Dedifferentiated amniotic fluid mesenchymal stem cell (primary cell): ENCODE measurements around the gene COX7A2.
A peak's percentile ranks its signal among the peaks of the same experiment; 100 is the strongest.

Experiments
- DNase-seq: peaks from one replicate; pipeline ENCODE4 v3.0.0-alpha.2; 2016; ENCODE audit errors: extremely low spot score

COX7A2 gene

DNA sequence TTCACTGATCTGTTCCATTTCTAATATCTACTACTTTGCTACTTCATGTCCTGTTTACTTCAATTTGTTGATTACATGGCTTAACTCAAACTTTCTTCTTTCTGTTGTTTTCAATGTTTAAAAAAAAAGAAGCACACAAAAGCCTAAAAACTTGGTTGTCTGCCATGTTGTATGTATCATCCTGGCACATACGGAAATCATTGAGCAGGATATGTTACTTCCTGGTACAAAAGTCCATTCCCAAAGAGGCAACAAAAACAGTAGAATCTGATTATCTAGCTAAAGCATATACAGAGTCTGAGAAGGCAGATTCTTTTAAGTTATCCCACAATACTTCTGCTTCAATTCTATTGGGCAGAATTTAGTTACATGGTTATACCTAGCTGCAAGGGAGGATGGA, 23.2 kb downstream of the COX7A2 start:
- no peak for DNase-seq

DNA sequence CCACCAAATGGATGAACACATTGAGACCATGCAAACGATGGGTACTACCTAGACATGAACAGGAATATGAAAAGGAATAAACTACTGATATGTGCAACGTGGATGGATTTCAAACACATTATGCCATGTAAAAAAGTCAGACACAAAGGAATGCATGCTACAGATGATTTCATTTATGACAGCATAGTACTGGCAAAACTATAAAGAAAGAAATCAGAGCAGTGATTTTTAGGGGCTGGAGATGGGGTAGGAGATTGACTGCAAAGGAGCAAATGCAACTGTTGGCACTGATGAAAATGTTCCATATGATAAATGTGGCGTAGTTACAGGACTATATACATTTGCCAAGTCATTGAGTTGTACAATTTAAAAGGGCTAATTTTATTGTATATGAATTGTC, 24.3 kb downstream of the COX7A2 start:
- DNase-seq: no peak

DNA sequence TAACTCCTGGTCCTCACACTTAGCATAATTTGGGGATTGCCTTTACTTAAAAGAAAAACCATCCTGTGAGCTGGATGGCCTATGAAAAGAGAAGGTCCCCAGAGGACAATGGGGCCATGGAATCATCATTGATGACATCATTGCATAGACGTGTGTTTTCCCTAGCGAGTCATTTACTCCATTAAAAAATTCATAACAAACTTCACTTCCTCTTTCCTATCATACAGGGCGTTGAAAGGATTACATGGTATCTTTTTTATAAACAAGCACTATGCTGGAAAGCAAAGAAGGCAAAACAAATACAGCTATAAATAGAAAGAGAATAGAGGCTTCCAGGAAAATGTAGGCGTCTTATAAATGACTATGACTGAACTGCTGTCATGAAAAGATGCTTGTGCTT, 26.4 kb downstream of the COX7A2 start:
- no peak for DNase-seq

DNA sequence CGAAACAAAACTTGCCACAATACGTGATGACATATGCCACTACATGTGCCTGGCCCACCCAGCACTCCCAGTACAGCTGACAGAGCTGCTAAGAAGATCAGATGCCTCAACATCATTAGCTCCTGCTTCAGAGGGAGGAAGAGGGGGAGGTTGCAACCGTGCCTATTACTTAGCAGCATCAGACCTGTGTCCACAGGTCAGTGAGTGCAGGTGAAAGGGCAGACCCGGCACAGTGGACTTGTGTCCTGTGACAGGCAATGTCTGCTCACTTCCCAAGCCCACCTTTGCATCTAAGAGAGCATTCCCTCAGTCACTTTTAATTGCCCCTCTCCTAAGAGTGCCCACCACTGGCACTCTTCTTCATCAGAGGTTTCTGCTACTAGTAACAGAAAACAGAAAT, 28.3 kb downstream of the COX7A2 start:
- no peak for DNase-seq

DNA sequence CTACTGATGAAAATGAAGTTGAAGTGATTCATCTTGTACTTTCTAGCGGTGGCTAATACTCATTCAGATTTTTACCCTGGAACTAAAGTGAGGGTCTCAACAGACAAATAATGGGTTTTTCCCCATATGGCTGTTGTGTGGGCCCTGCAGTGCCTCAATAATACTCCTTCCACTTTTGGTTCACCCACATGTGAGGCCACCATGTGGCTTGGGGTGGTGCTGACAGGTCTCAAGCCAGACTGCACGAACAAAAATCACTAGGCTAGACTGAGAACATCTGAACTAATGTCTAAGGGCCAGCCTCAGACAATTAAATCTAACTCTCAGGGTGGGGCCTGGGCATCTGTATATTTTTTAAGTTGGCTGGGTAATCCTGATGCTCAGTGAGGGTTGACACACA, 29.9 kb downstream of the COX7A2 start:
- DNase-seq: no peak

DNA sequence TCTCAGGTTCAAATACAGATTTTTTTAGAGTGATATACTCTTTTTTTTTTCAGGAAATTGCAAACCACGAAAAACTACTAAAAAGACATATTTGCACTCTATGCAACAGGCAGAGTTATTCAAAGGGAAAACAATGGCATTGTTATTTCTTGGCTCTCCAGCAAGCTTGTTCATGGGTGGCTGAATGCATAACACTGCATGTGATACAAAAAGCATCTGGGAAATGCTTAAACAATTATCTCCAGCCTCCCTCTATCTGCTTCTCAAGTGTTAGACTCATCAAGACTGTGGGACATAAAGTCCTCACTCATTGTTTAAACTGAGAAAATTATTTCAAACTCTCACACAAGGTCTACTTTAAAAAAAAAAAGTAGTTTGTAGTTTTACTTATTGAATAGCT, 30.5 kb downstream of the COX7A2 start:
- no peak for DNase-seq

DNA sequence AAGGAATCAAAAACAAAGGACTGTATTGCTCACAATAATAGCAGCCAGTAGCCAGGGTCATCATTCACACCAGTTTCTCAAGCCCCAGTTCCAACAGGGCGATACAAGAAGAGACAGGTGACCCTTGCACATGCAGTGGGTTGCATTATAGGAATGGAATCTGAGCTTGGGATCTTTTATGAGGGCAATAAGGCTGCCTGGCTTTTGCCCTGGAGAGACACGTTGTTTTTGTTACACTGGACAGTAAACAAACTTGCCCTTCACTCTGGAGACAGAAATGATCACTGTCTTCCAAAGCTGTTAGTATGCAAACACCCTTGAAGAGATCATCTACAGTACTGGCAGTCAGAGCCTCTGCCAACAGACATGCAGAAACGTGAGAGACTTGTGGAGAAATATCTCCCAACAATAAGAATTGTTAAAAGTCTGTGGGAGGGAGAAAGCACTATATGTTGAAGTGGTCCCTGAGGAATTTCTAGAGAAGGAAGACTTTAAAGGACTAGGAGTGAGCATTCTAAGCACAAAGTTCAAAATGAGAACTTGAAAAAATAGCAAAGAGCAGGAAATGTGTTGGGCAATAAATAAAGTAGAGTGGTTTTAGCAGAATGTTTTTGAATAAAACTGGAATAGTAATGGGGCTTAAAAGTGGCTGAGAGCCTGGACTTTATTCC, 31.5 kb downstream of the COX7A2 start:
- no peak for DNase-seq

DNA sequence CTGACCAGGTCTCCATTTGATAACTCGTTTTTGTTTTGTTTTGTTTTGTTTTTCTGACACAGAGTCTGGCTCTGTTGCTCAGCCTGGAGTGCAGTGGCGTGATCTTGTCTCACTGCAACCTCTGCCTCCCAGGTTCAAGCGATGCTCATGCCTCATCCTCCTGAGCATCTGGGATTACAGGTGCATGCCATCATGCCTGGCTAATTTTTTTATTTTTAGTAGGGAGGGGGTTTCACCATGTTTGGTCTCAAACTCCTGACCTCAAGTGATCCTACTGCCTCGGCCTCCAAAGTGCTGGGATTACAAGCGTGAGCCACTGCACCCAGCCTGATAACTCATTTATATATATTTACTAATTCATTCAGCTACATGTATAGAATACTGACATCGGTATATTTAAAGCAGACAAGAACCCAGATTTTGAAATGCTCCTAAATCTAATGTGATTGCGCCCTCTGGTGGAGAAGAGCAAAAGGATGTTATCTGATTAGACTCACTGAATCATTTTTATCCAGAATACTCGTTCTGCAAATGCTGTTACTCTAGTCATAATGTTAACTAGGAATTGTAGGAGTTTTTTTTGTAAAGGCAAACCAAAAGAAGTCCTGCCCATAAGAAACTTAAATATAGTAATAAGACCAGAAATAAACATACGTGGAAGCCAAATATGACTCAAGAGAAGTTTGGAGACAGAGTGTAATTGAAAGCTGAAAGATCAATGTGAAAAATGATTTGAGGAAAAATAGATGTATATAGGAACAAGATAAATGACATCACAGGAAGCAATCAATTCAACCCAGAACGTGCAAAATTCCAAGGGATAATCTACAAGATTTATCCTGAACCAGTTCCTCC, 32.5 kb downstream of the COX7A2 start:
- DNase-seq: peak; percentile 83

DNA sequence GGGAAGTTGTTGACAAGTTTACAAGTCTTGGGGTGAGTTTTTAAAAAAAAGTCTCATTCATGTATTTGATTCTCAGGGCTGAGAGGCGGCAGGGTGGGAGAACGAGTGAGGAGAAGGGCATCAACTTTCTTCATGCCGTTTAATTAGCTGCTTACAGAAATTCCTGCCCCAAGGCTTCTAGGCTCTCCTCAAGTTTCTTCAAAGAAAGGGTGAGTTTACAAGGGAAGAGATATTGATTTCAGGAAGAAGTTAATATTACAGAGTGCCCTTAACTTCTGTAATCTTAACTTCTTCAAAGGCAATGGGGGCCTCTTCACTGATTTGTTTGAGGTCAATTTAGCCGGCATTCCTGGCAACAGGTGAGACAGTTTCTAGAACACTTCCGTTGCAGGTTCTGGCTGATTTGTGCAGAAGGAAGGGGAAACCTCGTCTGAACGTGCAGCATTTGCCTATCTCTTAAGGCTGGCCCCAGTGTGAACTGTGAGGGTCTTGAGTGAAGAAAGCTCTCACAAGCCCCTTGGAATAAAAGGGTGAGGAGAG, 34.3 kb downstream of the COX7A2 start:
- DNase-seq: no peak

DNA sequence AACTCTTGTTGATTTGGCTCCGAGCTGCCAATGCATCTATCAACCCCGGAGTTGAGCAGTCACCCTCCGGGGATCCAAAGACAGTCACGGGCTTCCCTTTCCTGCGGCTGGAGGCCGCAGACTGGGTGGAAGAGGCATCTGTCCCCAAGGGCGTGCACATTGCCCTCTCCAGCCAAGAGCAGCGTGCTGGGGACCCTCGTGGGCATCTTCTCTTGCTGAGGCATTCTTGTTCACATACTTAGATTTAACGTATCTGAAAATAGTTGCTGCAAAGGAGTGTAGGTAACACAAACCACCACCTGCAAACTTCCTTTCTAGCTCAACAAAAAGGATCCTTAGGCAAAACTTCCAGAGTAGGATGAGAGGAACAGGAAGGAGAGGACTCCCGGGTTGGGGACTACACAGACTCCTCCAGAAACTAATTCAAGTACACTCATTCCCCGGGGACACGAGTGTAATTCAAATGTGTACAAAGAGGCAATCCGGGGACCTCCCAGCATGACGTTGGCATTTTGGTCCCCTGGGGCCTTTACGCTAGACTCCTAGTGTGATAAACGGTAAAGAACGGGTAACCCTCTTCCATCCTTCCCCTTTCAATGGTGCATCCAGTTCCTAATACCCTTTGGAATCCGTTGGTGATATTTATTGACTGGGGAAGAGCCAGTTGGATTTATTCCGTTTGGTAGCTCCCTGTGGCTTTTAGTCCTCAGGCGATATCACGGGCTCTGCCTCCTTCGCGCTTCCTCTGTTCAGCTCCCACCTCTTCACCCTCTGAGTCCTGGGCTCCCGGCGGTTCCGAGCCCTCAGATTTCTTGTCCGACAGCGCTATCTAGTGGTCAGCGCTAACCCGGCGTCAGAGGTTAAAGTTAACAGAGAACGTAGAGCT, 35.1 kb downstream of the COX7A2 start:
- DNase-seq: peak; percentile 80

DNA sequence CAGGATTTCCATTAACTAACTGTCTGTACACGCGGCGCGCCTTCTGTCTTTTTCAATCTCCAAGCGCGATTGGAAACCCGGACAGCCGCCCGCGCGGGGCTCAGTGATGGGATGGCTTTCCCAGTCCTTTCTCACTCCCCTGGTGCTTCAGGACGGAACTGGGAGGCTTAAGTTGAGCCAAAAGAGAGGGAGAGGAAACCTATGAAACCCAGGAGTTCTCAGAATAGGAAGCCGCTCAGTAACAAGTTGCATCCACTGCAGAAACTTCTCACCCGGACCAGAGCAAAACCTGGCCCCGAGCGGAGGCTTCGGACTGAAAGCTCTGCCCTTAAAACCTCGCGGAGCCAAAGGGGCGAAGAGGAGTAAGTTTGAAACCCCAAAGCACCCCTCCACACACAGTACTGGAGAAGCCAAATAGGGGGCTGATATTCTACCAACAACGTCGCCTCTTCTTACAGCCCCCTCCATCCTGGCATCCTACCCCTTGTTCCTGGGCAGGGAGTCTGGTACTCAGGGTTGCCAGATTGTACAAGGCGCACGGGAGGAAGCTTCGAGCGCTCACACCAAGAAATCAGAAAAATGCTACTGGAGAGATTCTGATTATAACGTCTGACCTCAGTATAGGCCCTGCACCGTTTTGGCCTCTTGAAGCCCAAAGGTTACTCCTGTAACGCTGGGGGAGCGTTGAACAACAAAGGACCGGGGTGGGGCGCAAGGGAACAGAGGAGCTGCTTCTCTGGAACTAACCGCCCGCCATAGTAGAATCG, 36.8 kb downstream of the COX7A2 start:
- no peak for DNase-seq

DNA sequence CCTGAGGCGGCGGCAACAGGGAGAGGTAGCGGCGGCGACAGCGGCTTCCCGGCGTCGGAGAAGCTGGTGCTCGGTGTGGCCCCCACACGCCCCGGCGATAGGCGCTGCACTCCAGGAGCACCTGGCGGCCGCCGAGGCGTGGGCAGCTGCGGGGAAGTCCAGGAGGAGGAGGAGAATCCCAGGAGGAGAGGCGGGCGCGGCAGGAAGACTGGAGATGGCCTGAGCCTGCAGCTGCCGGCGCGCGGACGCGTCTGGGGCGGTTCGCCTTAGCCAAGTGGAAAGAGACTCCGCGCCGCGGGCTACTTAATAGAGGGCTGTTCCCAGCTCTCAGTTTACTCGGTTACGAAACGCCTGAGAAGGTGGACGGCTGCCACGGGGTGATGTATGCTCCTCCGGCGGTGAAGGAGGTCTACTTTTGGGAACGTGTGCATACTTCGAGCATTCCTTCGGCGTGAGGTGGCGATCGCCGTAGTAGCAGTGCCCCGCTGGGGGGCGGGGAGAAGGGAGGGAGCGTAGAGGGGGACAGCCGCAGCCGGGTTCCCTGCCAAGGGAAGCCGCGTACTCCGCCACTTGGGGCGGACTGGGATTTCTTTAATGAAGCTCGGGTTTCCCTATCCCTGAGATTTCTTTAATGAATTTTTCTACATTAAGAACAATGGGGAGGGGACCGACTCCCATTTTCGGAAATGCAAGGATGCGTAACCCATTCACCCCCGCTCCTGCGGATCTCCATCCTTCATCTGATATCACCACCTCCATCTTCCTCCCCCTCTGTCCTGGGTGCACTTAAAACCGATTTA, 37.6 kb downstream of the COX7A2 start, which contains the start of gene COL12A1:
COL12A1 (minus strand) TSS at position 278 of the 800 bp plus-strand sequence. CDS start 3,261 bp downstream, outside the sequence.
- peak; percentile 98 for DNase-seq

DNA sequence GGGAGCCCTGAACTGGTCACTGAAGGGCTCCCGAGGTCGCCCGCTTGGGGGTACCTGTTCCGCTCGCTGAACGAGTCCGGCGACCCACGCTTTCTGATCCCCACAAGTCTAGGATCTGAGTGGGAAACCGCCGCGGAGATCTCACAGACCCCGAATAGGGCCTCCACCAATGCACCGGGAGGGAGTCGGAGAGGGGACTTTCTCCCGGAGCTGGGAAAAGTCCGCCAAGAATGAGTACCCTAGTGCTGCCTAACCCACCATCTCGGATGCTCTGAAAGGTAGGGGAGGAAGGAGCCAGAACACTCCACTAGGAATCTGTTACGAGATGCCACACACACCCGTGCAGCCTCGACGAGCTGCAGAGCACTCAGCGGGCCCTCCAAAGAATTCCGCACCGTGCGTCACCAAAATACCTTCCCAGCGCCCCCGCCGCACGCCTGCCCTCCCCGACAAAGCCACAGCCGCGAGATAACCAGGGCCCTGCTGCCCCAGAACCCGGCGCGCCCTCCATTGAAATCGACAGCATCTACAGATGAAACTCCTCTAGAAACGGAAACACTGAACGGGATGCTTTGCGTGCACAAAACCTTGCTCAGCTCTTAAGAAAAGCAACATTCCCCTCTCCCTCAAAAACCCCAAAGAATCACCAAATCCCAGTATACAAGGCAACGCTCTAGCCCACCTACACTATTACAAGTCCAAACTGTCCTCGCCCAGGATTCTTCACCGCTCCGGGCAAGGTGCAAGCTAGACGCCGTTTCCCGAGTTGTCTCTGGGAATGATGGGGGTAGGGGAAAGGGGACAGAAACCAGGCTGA, 38.4 kb downstream of the COX7A2 start:
- DNase-seq: peak; percentile 66

DNA sequence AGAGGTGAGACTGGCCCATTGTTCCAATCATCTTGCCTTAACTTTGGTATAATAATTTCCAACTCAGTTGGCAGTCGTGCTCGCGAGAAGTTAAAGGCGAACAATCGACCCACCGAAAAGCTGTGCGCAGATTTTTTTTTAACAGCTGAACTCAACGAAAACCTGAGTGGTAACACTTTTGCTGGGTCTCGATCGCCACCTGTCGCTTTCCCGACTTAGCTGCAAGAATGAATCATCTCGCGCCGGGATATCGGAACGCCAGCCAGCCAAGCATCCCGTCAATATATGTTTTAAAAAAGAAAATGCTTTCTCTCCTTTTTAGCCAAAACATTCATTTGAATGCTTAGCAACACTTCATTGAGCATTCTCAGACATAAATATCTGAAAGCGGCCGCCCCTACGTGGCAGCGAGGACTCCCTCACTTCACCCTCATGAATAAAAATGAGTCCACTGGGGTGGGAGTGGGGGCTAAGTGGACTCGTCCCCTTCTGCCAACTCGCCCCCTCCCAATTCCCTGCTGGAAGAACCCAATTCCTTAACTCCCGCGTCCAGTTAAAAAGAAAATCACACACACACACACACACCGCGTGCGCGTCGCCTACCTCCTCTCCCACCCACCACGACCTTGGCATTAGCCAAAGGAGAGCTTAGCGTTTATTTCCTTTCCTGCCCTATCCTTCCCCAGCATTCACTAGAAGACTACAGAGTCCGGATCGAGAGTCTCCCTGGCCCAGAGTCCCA, 39.2 kb downstream of the COX7A2 start:
- DNase-seq: peak; percentile 95

DNA sequence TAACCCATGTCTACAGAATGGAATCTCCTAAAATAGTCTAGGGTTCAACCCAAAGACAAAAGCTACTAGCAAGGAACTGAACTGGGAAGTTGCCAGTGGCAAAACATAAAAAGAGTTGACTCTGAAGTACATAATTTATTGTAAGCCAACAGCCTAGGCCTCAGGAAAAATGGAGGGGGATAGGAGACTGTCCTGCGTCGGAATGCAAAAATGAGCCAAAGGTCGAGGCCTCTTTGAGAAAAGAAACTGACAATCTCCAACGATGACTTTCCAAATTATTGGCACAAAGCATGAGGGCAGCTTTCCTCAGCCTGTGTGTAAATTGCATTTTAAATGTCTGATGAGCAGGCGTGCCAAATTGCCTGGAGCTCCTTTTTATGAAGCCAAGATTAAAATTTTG, 39.9 kb downstream of the COX7A2 start:
- DNase-seq: no peak

DNA sequence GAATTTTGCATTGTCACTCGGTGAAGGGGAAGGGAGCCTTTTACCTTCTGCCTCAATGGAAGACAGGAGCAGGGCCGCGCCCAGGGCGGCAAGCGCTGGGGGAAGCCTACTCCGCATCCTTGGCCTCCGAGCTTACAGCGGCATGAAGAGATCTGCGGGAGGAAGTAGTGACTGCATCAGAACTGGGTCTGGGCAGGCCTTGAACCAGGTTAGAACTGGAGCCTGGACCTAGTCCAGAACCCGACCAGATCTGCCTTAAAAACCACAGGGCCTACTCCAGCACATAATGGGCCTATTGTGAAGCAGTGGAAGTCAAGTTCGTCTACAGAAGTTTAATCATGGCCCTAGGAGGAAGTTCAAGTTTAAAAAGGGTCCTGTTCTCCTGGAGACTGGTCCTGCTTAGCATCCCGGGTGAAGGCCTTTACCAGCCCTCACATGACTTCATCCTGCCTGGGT, 40.9 kb downstream of the COX7A2 start:
- DNase-seq: no peak

DNA sequence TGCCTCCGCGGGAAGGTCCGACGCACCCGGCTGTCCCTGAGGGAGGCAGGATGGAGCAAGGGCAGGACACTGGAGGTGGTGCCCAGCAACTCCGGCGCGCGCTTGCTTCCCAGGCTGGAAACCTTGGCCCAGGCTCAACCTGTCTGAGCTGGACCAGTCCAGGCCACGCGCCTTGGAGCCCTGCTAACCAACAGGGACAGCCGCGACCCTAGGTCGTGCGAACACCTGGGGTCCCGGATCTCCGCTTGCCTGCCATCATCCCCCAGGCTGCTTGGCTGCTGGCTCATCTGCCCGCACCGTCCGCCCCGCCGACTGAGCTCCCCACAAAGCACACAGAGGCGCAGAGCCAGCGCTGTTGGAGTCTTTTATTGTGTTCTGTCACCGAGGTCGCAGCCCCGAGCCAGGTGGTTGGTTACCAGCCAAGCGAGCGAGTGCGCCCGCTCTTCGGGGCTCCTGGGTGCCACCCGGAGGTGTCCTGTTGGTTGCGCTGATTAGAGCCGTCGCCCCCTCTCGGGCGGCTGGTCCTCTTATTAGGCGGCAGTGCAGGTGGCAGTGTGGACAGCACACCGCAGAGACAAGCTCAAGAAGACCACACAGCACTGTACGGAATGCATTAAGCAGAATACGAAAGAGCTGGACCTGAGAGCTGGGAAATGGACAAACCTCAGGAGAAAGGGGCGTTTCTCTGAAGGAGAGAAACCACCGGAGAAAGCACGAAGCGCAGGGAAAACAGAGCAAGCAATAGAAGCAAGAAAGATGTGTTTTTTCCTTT, 41.5 kb downstream of the COX7A2 start:
- DNase-seq: no peak

DNA sequence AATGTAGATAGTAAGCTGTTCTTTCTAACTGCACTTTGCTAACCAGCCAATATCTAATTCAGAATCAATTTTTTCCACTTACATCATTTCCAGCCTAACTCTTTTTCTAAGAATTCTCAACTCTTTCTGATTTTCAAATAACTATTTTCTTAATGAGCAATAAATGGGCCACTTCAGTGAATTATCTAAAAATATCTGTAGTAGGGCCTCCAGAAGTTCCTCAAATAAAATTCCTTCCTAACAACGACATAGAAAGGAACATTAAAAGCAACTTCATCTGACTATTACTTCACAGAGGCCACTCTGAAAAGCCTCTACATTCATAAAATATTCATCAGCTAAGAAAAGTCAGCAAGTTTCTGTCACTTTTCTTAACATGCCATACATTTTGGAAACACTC, 42.6 kb downstream of the COX7A2 start:
- DNase-seq: no peak
